Stimulated activated CD8-positive, alpha-beta memory T cell treated with anti-CD3 and anti-CD28 coated beads, Interleukin-15, amount 100 ng/mL, for 1 hour (primary cell): ENCODE results near the gene CCDC8.
"Not testable (repeated sequence)": the region's sequence is repeated elsewhere in the genome, so short reads cannot be mapped to it uniquely, and the experiment has no call there.

ENCODE experiments used
- DNase-seq: peaks from one replicate; pipeline ENCODE4 v3.0.0-alpha.2; 2020; ENCODE audit warnings: low read depth

CCDC8 gene

DNA sequence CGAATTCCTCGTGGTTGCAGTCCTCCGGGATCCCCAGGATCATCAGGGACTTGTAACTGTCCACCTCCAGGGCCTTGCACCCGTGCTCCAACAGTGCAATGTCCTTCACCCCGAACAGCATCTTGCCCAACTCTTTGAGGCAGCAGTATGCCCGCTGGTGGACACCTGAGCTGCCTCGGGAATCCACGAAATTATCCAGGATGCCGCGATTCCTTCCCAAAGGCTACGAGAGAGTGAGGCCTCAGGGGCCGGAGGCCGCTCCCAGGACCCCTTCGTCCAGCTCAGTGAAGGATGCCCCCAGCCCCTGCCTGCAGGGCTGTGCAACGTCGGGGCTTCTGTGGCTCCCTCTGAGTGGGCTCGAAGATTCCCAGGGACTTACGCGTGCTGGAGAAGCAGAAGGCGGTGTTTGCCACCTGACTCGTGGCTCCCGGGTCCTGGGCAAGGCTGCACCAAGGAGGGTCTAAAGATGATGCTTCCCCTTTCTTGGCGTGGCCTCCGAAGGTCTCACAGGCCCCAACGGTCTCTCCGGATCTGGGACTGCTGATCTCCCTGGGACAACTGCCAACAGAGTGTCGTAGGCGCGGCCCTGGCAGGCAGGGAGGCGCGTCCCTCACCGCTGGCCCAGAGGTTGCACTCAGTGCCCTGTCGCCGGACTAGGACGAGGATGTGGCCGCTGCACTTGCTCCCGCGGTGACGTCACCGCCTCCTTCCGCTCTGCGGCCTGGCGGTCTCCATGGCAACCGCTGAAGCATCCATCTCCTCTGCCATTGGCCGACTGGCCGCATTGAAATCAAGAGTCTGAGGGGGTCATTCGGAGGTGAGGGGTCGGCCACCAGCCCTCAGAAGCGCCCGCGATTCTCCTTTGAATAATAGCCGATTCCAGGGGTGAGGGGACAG, 15.1 kb upstream of the CCDC8 start, which contains the start of gene PNMA8C:
PNMA8C (minus strand) TSS at position 698 of the 897 bp plus-strand sequence; CDS start at position 121, 577 bp downstream.
- DNase-seq: no peak

DNA sequence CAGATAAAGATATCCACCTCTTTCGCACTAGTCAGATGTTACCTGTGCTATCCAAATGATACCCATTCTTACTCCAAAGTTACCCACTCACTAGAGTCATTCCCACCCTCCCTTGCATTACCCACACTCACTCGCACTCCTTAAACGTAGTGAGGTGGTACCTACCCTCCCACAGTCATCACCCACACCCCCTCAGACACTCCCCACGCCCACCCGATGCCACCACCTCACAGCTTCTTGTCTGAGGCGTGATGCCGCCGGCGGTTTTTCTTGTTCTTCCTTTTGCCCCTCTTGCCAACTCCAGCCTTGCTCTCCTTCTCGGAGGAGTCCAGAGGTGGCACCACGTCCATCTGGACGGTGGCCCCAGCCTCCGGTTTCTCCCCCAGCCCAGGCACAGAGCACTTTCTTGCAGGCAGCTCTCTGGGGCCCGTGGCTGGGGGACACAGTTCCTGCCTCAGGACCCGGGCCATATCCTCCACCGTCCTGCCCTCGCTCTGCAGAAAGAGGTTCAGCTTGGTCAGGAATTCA, 14.2 kb upstream of the CCDC8 start:
- no peak for DNase-seq

DNA sequence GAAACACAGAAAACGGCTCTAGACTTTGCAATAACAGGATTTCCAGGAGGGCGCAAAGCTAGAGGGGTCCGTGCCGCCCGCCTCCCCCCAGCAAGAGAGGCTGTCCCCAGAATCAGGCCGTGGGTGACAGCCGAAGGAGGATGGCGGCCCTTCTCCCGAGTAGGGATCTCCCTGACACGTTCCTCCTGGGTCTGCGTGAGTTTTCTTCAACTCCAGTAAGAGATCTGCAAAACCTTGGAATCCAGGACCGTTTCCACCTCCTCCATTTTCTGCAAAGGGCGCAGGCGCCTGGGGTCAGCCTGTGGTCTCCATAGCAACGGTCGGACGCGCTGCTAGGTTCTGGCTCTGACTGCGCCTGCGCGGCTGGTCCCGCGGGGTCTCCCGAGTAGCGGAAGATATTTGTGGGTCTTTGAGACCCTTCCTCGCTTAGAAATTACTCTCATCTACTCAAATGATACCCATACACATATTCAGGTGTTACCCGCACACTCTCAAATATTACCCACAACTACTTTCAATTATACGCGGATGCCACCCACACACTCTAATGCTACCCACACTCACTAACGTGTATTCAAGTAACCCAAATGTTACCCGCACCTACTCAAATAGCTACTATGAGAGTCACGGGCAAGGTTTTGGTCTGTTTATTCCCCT, 13.3 kb upstream of the CCDC8 start:
- no peak for DNase-seq

DNA sequence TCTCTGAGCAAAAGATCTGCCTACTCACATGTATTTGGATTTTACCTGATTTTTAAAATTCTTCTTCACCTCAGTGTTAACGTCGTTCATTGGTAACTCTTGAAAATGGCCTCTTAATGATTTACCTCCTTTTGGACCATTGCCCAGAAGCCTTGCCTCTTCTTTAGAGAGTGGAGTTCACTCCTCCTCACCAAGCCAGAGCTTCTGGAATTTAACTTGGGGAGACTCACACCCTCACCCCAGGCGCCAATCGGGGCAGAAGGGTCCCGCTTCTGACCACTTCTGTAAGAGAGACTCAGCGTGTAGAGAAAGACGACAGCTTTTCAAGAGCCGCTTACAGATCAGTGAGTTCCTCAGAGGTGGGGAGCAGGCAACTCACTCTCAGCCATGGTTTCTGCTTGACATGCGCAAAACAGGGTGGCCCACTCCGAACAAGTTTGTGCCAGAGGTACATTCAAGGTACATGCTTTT, 12.7 kb upstream of the CCDC8 start:
- no peak for DNase-seq

DNA sequence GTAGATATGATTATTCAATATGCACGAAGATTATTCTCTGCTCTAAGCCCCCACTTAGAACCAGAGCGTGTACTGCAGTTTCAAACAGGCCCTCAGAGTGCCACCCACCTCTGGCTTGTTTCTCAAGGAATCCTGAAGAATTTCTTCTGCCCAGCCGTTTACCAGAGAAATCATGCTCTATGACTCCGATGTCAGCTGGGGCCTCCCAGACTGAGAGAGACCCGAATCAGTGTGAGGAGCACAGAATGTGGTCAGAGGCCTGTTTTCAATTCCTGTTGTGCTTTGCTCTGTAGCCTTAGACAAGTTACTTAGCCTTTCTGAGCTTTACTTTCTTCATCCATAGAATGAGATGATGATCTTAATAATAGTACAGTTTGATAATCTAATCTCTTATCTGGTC, 9.8 kb upstream of the CCDC8 start:
- DNase-seq: no peak

DNA sequence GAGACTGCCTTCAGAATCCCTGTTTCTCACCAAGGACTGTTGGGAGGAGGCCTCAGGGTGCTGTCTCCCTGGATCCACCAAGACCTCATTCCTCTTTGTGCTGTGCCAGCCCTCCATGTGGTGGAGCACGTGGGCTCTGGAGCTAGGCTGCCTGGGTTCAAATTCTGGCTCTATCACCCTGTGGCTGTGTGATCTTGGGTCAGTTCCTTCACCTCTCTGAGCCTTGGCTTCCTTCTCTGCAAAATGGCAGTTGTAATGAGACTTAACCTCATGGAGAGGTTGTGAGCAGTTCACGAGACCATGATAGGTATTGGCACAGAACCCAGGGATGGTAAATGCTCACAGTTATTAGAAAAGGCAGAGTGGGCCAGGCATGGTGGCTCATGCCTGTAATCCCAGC, 9.0 kb upstream of the CCDC8 start:
- DNase-seq: no peak

DNA sequence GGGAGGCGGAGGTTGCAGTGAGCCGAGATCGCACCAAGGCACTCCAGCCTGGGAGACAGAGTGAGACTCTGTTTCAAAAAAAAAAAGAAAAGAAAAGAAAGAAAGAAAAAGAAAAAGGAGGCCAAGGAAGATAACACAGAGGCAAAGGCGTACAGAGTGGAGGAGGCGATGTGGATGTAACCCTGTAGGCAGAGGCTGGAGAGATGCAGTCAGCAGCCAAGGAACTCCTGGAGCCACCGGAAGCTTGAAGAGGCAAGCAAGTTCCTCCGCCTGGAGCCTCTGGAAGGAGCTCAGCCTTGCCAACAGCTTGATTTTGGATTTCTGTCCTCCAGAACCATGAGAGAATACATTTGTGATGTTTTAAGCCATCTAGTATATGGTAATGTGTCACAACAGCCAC, 6.7 kb upstream of the CCDC8 start:
- no peak for DNase-seq

DNA sequence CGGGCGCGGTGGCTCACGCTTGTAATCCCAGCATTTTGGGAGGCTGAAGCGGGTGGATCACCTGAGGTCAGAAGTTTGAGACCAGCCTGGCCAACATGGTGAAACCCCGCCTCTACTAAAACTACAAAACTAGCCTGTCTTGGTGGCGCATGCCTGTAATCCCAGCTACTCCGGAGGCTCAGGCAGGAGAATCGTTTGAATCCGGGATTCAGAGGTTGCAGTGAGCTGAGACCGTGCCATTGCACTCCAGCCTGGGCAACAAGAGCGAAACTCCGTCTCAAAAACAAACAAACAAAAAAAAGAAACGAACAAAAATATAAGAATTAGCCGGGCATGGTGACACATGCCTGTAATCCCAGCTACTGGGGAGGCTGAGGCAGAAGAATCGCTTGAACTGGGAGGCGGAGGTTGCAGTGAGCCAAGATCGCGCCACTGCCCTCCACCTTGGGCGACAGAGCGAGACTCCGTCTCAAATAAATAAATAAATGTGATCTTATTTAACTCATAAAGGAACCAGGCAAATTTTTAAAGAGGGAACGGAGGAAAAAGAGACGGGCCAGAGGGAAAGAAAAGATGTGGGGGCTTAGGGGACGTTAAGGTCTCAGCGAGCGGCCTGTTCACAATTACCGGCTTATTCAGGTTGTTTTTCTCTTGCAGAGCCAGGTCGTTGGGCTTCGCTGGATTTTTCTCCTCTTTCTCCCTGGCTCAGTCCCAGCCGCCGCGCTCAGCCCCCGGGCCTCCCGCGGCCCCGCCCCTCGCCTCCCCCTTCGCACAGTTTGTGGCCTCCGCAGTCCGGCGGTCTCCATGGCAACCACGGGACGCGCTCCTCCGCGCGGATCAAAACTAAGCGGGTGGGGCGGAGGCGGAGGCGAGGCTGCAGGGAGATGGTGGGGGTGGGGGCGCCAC, 2.7 kb upstream of the CCDC8 start:
- DNase-seq: not testable (repeated sequence)

DNA sequence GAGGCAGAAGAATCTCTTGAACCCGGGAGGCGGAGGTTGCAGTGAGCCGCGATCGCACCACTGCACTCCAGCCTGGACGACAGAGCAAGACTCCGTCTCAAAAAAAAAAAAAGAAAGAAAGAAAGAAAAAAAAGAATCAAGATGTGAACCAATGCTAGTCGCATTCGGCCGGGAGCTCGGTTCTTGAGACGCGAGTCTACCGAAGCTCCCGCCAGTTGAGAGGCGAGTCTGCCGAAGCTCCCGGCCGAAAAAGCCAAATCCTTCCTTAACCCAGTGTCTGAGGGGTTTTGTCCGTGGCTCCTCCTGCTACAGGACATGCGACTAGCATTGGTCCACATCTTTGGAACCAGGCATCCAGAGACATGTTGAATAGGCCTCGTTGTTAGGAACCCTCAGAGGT, 1.5 kb upstream of the CCDC8 start:
- not testable (repeated sequence) for DNase-seq

DNA sequence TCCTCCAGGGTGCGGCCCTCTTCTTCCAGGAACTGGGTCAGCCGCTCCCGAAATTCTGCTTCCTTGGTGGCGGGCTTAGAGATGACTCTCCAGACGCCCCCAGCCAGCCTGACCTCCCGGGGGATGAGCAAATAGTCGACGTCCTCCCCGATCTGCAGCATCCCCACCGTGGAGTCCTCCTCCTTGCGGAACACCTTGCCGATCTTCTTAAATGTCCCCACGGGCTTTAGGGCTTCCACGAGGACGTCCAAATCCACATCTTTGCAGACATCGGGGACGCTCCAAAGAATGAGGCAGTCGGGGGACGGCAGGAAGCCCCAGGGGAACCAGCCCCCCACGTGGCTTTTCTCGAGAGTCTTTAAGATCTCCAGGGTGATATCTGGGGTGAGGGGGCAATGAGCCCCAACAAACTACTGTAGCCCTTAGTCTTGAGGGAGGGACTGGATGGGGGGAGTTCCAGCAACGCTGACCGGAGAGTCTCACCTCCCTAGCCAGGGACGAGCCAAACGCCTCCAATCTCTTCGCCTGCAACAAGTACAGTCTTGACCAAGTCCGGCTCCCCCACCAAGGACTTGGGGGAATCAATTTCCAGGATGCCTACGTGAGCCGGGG, 608 bp downstream of the CCDC8 start:
- DNase-seq: no peak

DNA sequence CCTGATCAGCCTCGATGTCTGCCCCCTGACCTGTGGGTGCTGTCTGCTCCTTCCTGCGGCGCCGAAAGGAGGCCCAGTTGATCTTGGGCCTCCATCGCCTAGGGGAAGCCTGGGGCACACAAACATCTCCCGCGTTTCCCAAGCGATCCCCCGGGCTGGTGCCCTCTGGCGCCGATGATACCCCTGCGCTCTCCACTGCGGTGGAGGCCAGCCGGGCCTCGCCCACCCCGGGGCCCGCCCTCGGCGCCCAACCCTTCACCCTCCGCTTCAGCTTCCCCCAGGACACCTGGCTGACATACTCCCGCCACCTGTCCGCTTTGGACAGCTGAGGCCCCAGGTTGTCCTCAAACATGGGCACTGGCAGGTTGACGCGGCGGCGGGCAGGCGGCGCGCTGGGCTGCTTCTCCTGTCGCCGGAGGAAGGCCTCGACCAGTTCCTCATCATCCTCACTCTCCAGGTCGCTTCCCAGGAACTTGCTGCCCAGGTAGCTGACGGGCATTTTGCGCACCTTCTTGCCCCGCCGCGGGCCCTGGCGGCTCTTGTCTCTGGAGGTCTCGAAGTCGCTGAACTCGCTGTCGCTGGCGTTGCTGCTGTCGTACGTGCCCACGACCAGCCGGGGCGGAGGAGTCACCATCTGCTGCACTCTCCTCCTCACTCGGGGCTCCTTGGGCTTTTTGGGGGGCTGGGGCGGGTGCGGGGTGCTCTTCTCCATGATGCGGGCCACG, 1.3 kb downstream of the CCDC8 start:
- no peak for DNase-seq

DNA sequence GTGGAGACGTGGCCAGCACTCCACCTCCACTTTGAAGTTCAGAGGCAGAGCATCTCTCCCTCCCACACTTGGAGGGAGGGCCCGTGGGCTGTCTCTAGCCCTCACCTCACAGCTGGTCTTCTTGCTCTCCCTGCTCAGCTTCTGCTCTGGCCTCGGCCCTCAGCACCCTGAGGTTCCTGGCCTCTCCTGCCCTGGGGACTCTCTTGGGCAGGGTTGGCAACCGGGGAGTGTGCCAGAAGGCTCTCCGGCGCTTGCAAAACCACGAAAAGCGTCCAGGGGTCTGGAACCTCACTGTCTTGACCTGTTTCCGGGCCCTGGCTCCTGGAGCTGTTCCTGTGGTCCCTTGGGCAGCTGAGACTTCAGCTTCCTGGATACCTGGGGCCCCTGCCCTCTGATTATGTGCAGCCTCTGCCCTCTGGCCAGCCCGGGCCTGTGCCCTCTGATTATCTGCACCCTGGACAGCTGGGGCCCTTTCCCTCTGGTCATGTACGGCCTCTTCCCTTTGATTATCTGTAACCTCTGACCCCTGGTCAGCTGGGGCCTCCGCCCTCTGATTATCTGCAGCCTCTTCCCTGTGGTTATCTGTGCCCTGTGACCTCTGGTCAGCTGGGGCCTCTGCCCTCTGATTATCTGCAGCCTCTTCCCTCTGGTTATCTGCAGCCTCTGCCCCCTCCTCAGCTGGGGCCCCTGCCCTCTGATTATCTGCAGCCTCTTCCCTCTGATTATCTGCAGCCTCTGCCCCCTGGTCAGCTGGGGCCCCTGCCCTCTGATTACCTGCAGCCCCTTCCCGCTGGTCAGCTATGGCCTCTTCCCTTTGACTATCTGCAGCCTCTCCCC, 2.1 kb downstream of the CCDC8 start:
- DNase-seq: no peak

DNA sequence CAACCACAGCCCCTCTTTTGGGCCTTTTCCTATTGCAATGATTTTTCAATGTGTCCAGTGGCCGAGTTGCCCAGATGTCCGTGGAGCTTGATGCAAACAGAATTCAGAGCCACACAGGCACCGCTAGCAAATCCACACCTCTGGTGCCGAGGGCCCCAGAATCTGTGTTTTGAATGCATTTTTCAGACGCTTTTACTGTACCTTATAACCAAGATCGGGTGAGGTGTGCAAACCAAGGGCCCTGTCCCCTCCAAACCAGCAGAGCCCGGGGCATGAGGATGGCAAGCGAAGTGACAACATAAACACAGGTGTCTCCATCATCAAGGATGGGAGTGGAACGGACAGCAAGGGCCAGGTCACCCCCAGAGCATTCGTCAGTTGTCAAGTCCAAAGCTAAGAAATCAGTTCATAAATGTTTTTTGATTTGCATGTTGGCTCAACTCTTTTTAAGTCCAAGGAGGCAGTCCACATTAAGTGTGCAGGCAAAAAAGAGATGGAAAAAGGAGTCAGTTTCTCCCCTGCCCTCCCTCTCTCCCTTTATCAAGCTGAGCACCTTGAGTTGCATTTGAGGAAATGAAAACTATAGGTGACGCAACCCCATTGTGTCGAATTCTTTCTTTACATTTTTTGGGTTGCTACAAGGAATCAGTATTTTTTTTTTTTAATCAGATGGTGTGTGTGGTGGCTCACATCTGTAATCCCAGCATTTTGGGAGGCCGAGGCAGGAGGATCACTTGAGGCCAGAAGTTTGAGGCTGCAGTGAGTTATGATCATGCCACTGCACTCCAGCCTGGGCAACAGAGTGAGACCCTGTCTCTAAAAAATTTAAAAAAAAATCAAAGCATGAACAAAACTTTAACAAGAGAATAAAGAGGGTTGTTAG, 2.9 kb downstream of the CCDC8 start:
- no peak for DNase-seq

DNA sequence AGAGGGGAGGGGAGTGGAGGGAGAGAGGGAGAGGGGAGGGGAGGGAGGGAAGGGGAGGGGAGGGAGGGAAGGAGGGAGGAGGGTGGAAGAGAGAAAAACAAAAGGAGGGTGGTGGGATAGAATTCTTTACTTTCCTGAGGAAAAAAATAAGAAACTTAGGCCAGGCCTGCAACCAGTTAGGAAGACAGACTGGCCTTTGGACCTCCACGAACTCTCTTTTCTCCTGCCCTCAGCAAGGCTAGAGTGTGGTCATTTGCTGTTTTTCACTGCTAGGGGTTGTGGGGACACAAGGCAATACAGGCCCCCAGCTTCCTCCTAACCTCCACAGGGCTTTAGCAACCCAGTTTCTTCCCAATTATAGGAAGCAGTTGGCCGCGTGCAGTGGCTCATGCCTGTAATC, 4.2 kb downstream of the CCDC8 start:
- no peak for DNase-seq

DNA sequence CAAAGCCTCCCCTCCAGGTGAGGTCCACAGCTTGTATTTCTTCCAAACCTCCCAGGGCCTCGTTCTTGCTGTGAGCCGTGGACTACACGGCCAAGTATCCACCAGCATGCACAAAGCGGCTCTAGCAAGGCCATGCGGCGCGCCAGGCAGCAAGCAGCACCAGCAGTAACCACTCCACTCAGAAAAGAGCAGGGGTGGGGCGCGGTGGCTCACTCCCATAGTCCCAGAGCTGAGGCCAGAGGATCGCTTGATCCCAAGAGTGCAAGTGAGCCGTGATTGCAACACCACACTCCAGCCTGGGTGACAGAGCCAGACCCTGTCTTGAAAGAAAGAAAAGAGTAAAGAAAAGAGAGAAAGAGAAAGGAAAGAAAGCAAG, 4.7 kb downstream of the CCDC8 start:
- DNase-seq: no peak

DNA sequence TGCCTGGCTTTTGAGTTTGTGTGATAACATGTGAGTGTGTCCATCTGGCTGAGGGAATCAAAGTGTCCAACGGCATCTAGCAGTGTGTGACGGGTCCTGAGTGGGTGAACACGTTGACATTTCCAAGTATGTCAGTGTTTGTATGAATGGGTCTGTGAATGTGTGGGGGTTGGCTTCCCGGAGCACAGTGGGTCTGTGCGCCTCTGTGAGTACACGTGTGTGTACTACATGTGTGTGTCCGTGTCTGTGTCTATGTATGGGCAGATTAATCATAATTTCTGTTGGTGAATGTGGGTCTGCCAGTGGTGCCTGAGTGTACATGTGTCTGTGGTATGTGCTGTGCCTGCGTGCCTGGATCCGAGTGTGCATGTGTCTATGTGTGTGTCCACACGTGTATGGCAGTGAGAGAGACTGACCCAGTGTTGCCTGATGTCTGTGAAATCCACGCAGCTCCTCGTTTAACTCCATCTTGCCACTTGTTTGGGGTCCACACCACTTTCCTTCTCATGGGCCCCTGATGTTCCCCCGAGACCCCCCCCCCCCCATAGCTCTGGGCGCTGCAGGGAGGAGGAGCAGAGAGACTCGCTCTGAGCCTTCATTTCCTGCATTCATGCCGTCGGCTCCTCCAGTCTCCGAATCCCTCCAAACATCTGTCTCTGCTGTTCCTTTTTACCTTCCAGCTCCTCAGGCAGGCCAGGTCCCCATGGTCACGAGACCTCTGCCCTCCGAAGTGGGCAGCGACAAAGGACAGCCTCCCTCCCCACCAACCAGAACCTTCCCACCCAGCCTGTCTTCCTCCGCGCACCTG, 5.3 kb downstream of the CCDC8 start:
- no peak for DNase-seq

DNA sequence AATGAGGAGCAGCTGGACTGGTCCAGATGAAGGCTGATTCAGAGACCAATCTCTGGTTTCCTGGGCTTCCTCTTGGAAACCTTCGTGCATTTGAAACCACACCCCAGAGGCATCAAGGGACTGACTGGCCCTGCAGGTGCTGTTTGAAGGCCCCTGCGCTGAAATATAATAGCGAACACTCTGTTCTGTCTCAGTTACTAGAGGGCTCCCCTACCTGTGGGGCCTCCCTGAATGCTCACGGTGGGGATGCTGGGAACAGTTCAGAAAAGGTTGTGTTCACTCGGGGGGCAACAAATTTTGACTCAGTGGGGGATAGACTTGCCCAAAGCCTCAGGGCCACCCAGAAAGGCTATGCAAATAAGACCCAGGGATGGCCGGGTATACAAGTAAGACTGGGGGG, 6.4 kb downstream of the CCDC8 start:
- DNase-seq: no peak
